Esophagus muscularis mucosa (tissue), 4 donors: ENCODE measurements around the gene SASS6. TPM values are rescaled to one million over a fixed set of nuclear protein-coding genes. Genes with fewer than 3 reads are reported as not detected.

Source experiments
- DNase-seq: peaks from one replicate; pipeline ENCODE4 v3.0.0-alpha.2; 2017; ENCODE audit errors: extremely low spot score
- H3K27ac ChIP-seq, 4 donors: fragments of 200-600 bp; sonication (generic); replicated peaks in 1 of 4; 1 replicate in 3 of 4; 2 replicates in 1 of 4; pipeline ENCODE4 v1.5.1; 2016 to 2019; ENCODE audit warnings: mild to moderate bottlenecking in 1 of 4
- H3K27me3 ChIP-seq, 4 donors: fragments of 200-600 bp; sonication (generic); one replicate each; pipeline versions ENCODE4 v1.5.1 to v1.6.0; 2016 to 2019
- H3K36me3 ChIP-seq, 4 donors: fragments of 200-600 bp; sonication (generic); one replicate each; pipeline ENCODE4 v1.5.1; 2016 to 2019
- H3K4me1 ChIP-seq, 4 donors: fragments of 200-600 bp; sonication (generic); one replicate each; pipeline ENCODE4 v1.5.1; 2016 to 2019
- H3K4me3 ChIP-seq, 4 donors: fragments of 200-600 bp; sonication (generic); 1 replicate in 2 of 4; 2 replicates in 2 of 4; pipeline ENCODE4 v1.5.1; 2016 to 2019; ENCODE audit warnings: mild to moderate bottlenecking in 4 of 4, moderate library complexity in 1 of 4
- H3K9me3 ChIP-seq, 4 donors: fragments of 200-600 bp; sonication (generic); 1 replicate in 3 of 4; 2 replicates in 1 of 4; pipeline ENCODE4 v1.5.1; 2016 to 2019
- EP300 ChIP-seq: sonication (generic); formaldehyde crosslinking; IDR thresholded peaks from one replicate; pipeline ENCODE4 v1.6.1; 2017; ENCODE audit warnings: antibody characterized with exemption
- POLR2A ChIP-seq: fragments of 450-650 bp; IDR thresholded peaks from one replicate; pipeline ENCODE4 v1.6.1; 2017; ENCODE audit warnings: antibody characterized with exemption, moderate library complexity, mild to moderate bottlenecking, low read depth
- POLR2AphosphoS5 ChIP-seq, 2 donors: sonication (generic); formaldehyde crosslinking; IDR thresholded peaks; one replicate each; pipeline ENCODE4 v1.6.1; 2017; ENCODE audit warnings: antibody characterized with exemption in 2 of 2
- WGBS: methylation state at CpG from one replicate; pipeline ENCODE4 v1.1.5; 2018; 5-methylcytosine and 5-hydroxymethylcytosine counted together
- intact Hi-C: fragments of 100-400 bp; cut with DNase I; formaldehyde crosslinking; loops from one replicate; pipeline ENCODE4 v1.15.1; 2023
- total RNA-seq, 4 donors: library from RNA; depleted of rRNA; stranded (reverse); fragments of >200 nt; gene quantifications; one replicate each; pipeline versions ENCODE4 v1.1.0 to v1.2.1, GENCODE V29; 2016
- TF ChIP-seq, protein P1 (sequence below), 3 experiments: fragments of 200-600 bp in 2 of 3; fragments of 450-650 bp in 1 of 3; sonication (generic) in 2 of 3; IDR thresholded peaks; one replicate each; pipeline ENCODE4 v1.5.1; 2017 to 2019; ENCODE audit warnings: antibody characterized with exemption in 3 of 3, mild to moderate bottlenecking in 2 of 3, moderate library complexity in 1 of 3

Gene SASS6
- total RNA-seq, 4 donors from 2014 or later: 1.2 to 3.0 (median 2.4) TPM

DNA sequence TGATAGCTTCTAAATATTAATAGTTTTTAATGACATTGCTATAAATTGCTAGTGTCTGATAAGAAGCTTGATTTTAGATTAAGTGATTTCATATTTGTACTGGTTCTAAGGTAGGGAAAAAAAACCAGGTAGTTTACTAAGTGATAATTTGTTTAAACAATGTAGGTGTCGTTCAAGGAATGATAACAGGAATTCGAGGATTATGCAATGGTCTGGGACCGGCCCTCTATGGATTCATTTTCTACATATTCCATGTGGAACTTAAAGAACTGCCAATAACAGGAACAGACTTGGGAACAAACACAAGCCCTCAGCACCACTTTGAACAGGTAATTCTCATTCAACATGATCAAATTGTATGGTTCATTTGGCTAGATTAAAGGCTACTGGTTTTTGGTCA is 52.4 kb downstream of the SASS6 start:
- intact Hi-C loops: no loop called here
- Histone ChIP-seq H3K4me3 (no peak overlapping the region), H3K27me3 (no peaks in the 10 kb centered on the region), H3K36me3 (peaks cover 0 to 76% (median 54%) of the 10 kb centered on the region in 4 donors), H3K27ac (no peak overlapping the region), H3K4me1 (peaks cover 0 to 8% (median 0%) of the 10 kb centered on the region in 4 donors), H3K9me3 (no peaks in the 10 kb centered on the region)
- DNase-seq: no peak
- TF ChIP-seq, protein P1, sequence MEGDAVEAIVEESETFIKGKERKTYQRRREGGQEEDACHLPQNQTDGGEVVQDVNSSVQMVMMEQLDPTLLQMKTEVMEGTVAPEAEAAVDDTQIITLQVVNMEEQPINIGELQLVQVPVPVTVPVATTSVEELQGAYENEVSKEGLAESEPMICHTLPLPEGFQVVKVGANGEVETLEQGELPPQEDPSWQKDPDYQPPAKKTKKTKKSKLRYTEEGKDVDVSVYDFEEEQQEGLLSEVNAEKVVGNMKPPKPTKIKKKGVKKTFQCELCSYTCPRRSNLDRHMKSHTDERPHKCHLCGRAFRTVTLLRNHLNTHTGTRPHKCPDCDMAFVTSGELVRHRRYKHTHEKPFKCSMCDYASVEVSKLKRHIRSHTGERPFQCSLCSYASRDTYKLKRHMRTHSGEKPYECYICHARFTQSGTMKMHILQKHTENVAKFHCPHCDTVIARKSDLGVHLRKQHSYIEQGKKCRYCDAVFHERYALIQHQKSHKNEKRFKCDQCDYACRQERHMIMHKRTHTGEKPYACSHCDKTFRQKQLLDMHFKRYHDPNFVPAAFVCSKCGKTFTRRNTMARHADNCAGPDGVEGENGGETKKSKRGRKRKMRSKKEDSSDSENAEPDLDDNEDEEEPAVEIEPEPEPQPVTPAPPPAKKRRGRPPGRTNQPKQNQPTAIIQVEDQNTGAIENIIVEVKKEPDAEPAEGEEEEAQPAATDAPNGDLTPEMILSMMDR (IDR thresholded peaks at IDR 0.05): no peak
- TF ChIP-seq POLR2A (no peak), EP300 (no peak), POLR2AphosphoS5 (IDR thresholded peaks at IDR 0.05) (no peak)
- whole genome bisulfite sequencing: 79% methylated on average over 3 of the region's 3 CpGs

DNA sequence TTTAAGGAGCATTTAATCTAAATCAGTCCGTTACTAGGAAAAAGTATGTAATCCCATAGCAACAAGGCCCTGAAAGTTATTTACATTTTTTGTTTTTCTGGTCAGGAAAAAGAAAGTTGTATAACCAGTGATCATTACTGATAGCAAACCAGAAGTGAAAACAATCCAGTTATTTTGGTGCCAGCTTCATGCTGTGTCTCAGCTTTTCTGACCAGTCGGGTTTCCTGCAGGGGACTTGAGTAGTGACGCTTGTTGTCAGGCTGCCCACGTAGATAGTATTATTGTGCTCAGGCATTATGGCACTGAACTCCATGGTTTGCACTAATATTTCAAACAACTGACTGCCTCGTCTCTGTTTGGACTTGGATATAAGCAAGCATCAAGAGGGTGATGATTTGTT is 55.2 kb downstream of the SASS6 start:
- Histone ChIP-seq H3K27me3 (no peaks in the 10 kb centered on the region), H3K27ac (no peak overlapping the region), H3K4me3 (no peak overlapping the region), H3K9me3 (no peaks in the 10 kb centered on the region), H3K4me1 (peaks cover 0 to 14% (median 0%) of the 10 kb centered on the region in 4 donors), H3K36me3 (peaks cover 5 to 87% (median 65%) of the 10 kb centered on the region in 4 donors)
- WGBS: 61% methylated on average over 5 of the region's 5 CpGs
- TF ChIP-seq POLR2A: no peak
- TF ChIP-seq, protein P1 (IDR thresholded peaks at IDR 0.05): no peak
- no peak for TF ChIP-seq EP300
- no peak for TF ChIP-seq POLR2AphosphoS5 (IDR thresholded peaks at IDR 0.05)
- intact Hi-C loops: no loop called here
- no peak for DNase-seq

DNA sequence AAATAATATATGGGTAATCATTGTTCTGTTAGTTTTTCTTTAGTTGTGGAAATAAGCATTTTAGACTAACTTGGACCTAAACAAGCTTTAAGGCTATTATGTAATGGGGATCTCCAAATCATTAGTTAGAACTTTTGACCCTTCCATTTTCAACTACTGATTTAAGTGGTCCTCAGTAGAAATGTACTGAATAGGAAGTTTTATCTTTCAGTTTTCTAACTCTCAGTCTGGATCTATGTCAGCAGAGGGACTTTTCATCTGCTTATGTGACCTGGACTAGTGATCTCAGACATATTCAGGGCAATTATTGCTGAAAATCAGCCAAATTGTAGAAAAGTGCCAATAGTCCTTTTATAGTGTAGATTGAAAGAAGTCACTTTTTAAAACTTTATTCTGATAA is 56.0 kb downstream of the SASS6 start:
- no peak overlapping the region for H3K27ac ChIP-seq
- H3K4me3 ChIP-seq: no peak overlapping the region
- no peaks in the 10 kb centered on the region for H3K9me3 ChIP-seq
- H3K36me3 ChIP-seq: peaks cover 11 to 89% (median 65%) of the 10 kb centered on the region in 4 donors
- H3K27me3 ChIP-seq: no peaks in the 10 kb centered on the region
- H3K4me1 ChIP-seq: peaks cover 0 to 14% (median 0%) of the 10 kb centered on the region in 4 donors
- DNase-seq: no peak
- intact Hi-C loops: no loop called here
- TF ChIP-seq POLR2A (no peak), EP300 (no peak), POLR2AphosphoS5 (IDR thresholded peaks at IDR 0.05) (no peak)
- TF ChIP-seq, protein P1 (IDR thresholded peaks at IDR 0.05): no peak

DNA sequence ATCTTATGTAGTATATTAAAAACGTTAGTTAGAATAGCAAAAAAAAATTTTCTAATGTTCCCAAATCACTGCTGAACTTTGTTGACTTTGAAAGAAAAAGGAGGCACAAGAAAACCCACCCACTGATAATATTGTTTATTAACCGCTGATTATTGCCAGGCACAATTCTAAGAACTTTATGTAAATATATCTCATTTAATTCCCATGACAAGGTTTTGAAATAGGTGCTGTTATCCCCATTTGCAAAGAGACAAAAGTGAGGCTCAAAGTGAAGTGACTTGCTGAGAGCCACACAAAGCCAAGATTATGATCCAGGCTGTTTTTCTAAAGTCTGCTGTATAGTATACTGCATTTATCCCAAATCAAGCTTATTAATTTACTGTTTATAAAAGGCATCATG is 56.4 kb downstream of the SASS6 start:
- H3K27me3 ChIP-seq: no peaks in the 10 kb centered on the region
- TF ChIP-seq EP300 (no peak), POLR2AphosphoS5 (IDR thresholded peaks at IDR 0.05) (no peak), POLR2A (no peak)
- TF ChIP-seq, protein P1 (IDR thresholded peaks at IDR 0.05): no peak
- H3K9me3 ChIP-seq: no peaks in the 10 kb centered on the region
- intact Hi-C loops: no loop called here
- H3K4me1 ChIP-seq: peaks cover 0 to 12% (median 0%) of the 10 kb centered on the region in 4 donors
- 82% methylated on average over 2 of the region's 2 CpGs for WGBS
- peaks cover 11 to 89% (median 64%) of the 10 kb centered on the region in 4 donors for H3K36me3 ChIP-seq
- H3K27ac ChIP-seq: no peak overlapping the region
- no peak for DNase-seq
- H3K4me3 ChIP-seq: no peak overlapping the region

DNA sequence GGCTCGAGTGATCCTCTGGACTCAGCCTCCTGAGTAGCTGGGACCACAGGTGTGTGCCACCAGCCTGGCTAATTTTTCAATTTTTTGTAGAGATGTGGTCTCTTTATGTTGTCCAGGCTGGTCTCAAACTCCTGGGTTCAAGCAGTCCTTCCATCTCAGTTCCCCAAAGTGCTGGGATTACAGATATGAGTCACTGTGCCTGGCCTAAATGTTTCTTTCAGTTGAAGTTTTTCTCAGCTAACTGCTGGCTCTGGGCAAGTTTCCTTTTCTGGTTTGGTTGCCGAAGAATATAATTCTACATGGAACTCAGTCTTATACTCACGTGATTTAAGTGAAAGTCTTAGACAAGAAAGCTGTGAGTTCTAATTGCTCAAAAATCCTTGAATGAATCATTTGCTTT is 57.0 kb downstream of the SASS6 start:
- Histone ChIP-seq H3K9me3 (no peaks in the 10 kb centered on the region), H3K27me3 (no peaks in the 10 kb centered on the region), H3K4me3 (no peak overlapping the region), H3K4me1 (peaks cover 0 to 7% (median 0%) of the 10 kb centered on the region in 4 donors), H3K27ac (no peak overlapping the region), H3K36me3 (peaks cover 11 to 89% (median 63%) of the 10 kb centered on the region in 4 donors)
- no peak for DNase-seq
- intact Hi-C loops: no loop called here
- 95% methylated on average over 3 of the region's 3 CpGs for WGBS
- TF ChIP-seq POLR2A (no peak), EP300 (no peak), POLR2AphosphoS5 (IDR thresholded peaks at IDR 0.05) (no peak)
- TF ChIP-seq, protein P1 (IDR thresholded peaks at IDR 0.05): no peak
